Neural crest cell (in vitro differentiated cells): ENCODE results near the gene NR2F1. TPM values are rescaled to one million over a fixed set of nuclear protein-coding genes. Genes with fewer than 3 reads are reported as not detected.

Experiments
- DNase-seq: peaks from one replicate; pipeline ENCODE4 v3.0.0; 2021; ENCODE audit warnings: low read depth, mixed read lengths, low spot score
- H3K27ac Mint-ChIP-seq: one replicate; pipeline ENCODE4 v1.8.0; 2021; ENCODE audit warnings: mild to moderate bottlenecking, mixed read lengths; ENCODE audit not compliant: unreplicated experiment
- H3K27me3 Mint-ChIP-seq: 2 replicates; pipeline ENCODE4 v1.8.0; 2021; ENCODE audit warnings: low read depth, mild to moderate bottlenecking, mixed read lengths
- H3K36me3 Mint-ChIP-seq: 2 replicates; pipeline ENCODE4 v1.8.0; 2021; ENCODE audit warnings: low read depth, mild to moderate bottlenecking, mixed read lengths
- H3K4me1 Mint-ChIP-seq: 2 replicates; pipeline ENCODE4 v1.8.0; 2021; ENCODE audit warnings: mixed read lengths
- H3K4me3 Mint-ChIP-seq: one replicate; pipeline ENCODE4 v1.8.0; 2021; ENCODE audit warnings: mild to moderate bottlenecking, mixed read lengths
- H3K9me3 Mint-ChIP-seq: 2 replicates; pipeline ENCODE4 v1.8.0; 2021; ENCODE audit warnings: mixed read lengths
- CTCF ChIP-seq: fragments of 200-600 bp; sonication (generic); conservative IDR thresholded peaks from 2 replicates; pipeline ENCODE4 v1.5.0; 2021; ENCODE audit warnings: antibody characterized with exemption, mild to moderate bottlenecking
- total RNA-seq: library from RNA; stranded (reverse); gene quantifications from 2 replicates; pipeline ENCODE4 v1.2.1, GENCODE V29; 2021

The NR2F1 gene
- total RNA-seq, 1 donor from 2014 or later: 411 TPM

GRCh38 chr5:93601071-93601801 is 18.2 kb downstream of the NR2F1 start:
- no peak for DNase-seq

GRCh38 chr5:93601802-93602155 is 18.8 kb downstream of the NR2F1 start:
- H3K36me3 Mint-ChIP-seq: no peaks in the 10 kb centered on the region
- H3K27me3 Mint-ChIP-seq: peaks cover 48% of the 10 kb centered on the region
- no peaks in the 10 kb centered on the region for H3K9me3 Mint-ChIP-seq
- no peak for TF ChIP-seq CTCF
- peaks cover 34% of the 10 kb centered on the region for H3K4me1 Mint-ChIP-seq
- H3K4me3 Mint-ChIP-seq: no peak overlapping the region
- DNase-seq: no peak
- no peak overlapping the region for H3K27ac Mint-ChIP-seq

More at GRCh38 chr5:93601071-93601801, 18.2 kb downstream of the NR2F1 start:
- H3K27me3 Mint-ChIP-seq: peaks cover 49% of the 10 kb centered on the region
- H3K4me3 Mint-ChIP-seq: no peak overlapping the region
- peaks cover under 1% of the 10 kb centered on the region for H3K36me3 Mint-ChIP-seq
- TF ChIP-seq CTCF: no peak
- no peaks in the 10 kb centered on the region for H3K9me3 Mint-ChIP-seq
- H3K4me1 Mint-ChIP-seq: peaks cover 34% of the 10 kb centered on the region
- H3K27ac Mint-ChIP-seq: no peak overlapping the region

- Mint-ChIP-seq H3K27ac (no peak overlapping the region), H3K9me3 (no peaks in the 10 kb centered on the region), H3K27me3 (peaks cover 50% of the 10 kb centered on the region), H3K4me3 (no peak overlapping the region), H3K36me3 (no peaks in the 10 kb centered on the region), H3K4me1 (peaks cover 40% of the 10 kb centered on the region)
- no peak for DNase-seq
- TF ChIP-seq CTCF: no peak
Measured at GRCh38 chr5:93602241-93603077, 19.4 kb downstream of the NR2F1 start.

- H3K9me3 Mint-ChIP-seq: no peaks in the 10 kb centered on the region
- DNase-seq: no peak
- H3K27me3 Mint-ChIP-seq: peaks cover 53% of the 10 kb centered on the region
- peaks cover 47% of the 10 kb centered on the region for H3K4me1 Mint-ChIP-seq
- no peak for TF ChIP-seq CTCF
- peak overlapping the region; percentile 97 for H3K27ac Mint-ChIP-seq
- H3K4me3 Mint-ChIP-seq: no peak overlapping the region
- no peaks in the 10 kb centered on the region for H3K36me3 Mint-ChIP-seq
Measured at GRCh38 chr5:93603078-93603792, 20.2 kb downstream of the NR2F1 start.

GRCh38 chr5:93603793-93604643 is 21.0 kb downstream of the NR2F1 start:
- H3K4me1 Mint-ChIP-seq: peaks cover 53% of the 10 kb centered on the region
- TF ChIP-seq CTCF: no peak
- H3K4me3 Mint-ChIP-seq: peak overlapping the region; percentile 90
- no peak for DNase-seq
- H3K36me3 Mint-ChIP-seq: no peaks in the 10 kb centered on the region
- H3K9me3 Mint-ChIP-seq: no peaks in the 10 kb centered on the region
- peaks cover 60% of the 10 kb centered on the region for H3K27me3 Mint-ChIP-seq
- peak overlapping the region; percentile 97 for H3K27ac Mint-ChIP-seq
